ENCODE measurements around the gene CASS4. TPM values are rescaled to one million over a fixed set of nuclear protein-coding genes. Genes with fewer than 3 reads are reported as not detected.

CASS4 gene
- total and polyA plus RNA-seq, 9 of the 15 experiments (the other 6 are each of a cell fraction or from before 2014, with no cell fraction given), result 8.1 to 53.8 (median 26.7) TPM

- TF ChIP-seq RCOR1 (IDR thresholded peaks at IDR 0.05; ENCODE audit: borderline replicate concordance in 1 of 2, low read depth in 2 of 2, low read length in 2 of 2) (peak in 1 of 2 experiments; percentile 52; a peak in 1 of 4 replicates), STAT5A (IDR thresholded peaks at IDR 0.05; ENCODE audit: borderline replicate concordance, low read length) (no peak), ZNF212 (CRISPR knock-in tag; IDR thresholded peaks at IDR 0.05) (no peak), MAZ (CRISPR knock-in tag; conservative IDR thresholded peaks at IDR 0.05 in 1 of 2, IDR thresholded peaks at IDR 0.05 in 1 of 2) (no peak), ZFP1 (CRISPR knock-in tag; IDR thresholded peaks at IDR 0.05) (no peak), EGR1 (conservative IDR thresholded peaks at IDR 0.05) (peak; percentile 38), POLR2AphosphoS5 (IDR thresholded peaks at IDR 0.05; ENCODE audit: control insufficient read depth, insufficient read depth, low read depth, low read length) (no peak), SMARCA4 (IDR thresholded peaks at IDR 0.05) (no peak), ZNF239 (CRISPR knock-in tag; IDR thresholded peaks at IDR 0.05) (peak; percentile 98), HNRNPH1 (optimal IDR thresholded peaks at IDR 0.05; ENCODE audit: low read depth, low read length) (no peak), CTBP1 (IDR thresholded peaks at IDR 0.05; ENCODE audit: borderline replicate concordance) (peak; percentile 69), SOX6 (IDR thresholded peaks at IDR 0.05) (no peak), CREB3 (tag; conservative IDR thresholded peaks at IDR 0.05; ENCODE audit: low read depth) (no peak), ID3 (CRISPR knock-in tag; IDR thresholded peaks at IDR 0.05) (no peak), ID3 (tag; IDR thresholded peaks at IDR 0.05) (no peak), NCOA1 (IDR thresholded peaks at IDR 0.05; ENCODE audit: low read depth) (no peak), DPF2 (IDR thresholded peaks at IDR 0.05) (no peak), GTF3C2 (IDR thresholded peaks at IDR 0.05; ENCODE audit: borderline replicate concordance, extremely low read depth, insufficient read length) (no peak), ZEB2 (IDR thresholded peaks at IDR 0.05) (0 out of 2 replicates have a peak, but pooled peaks have one; percentile 17), ARID3B (CRISPR knock-in tag; IDR thresholded peaks at IDR 0.05; ENCODE audit: borderline replicate concordance) (no peak)
- TF ChIP-seq, protein P1, sequence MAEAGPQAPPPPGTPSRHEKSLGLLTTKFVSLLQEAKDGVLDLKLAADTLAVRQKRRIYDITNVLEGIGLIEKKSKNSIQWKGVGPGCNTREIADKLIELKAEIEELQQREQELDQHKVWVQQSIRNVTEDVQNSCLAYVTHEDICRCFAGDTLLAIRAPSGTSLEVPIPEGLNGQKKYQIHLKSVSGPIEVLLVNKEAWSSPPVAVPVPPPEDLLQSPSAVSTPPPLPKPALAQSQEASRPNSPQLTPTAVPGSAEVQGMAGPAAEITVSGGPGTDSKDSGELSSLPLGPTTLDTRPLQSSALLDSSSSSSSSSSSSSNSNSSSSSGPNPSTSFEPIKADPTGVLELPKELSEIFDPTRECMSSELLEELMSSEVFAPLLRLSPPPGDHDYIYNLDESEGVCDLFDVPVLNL (CRISPR knock-in tag; IDR thresholded peaks at IDR 0.05; ENCODE audit: low read depth), result no peak
- TF ChIP-seq, protein P2, sequence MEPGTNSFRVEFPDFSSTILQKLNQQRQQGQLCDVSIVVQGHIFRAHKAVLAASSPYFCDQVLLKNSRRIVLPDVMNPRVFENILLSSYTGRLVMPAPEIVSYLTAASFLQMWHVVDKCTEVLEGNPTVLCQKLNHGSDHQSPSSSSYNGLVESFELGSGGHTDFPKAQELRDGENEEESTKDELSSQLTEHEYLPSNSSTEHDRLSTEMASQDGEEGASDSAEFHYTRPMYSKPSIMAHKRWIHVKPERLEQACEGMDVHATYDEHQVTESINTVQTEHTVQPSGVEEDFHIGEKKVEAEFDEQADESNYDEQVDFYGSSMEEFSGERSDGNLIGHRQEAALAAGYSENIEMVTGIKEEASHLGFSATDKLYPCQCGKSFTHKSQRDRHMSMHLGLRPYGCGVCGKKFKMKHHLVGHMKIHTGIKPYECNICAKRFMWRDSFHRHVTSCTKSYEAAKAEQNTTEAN (CRISPR knock-in tag; IDR thresholded peaks at IDR 0.05), result no peak
Measured at GRCh38 chr20:56372850-56373249, 39.2 kb upstream of the CASS4 start (continued).
